Spleen (tissue), 11 donors: ENCODE measurements around the gene PSMC1. TPM values are rescaled to one million over a fixed set of nuclear protein-coding genes. Genes with fewer than 3 reads are reported as not detected.

ENCODE experiments used
- DNase-seq: peaks from one replicate; pipeline ENCODE4 v3.0.0-alpha.2; 2020
- H3K27ac ChIP-seq, 8 donors: fragments of 200-600 bp; sonication (generic) in 7 of 8; 1 replicate in 4 of 8; 2 replicates in 4 of 8; pipeline versions ENCODE4 v1.5.0 to v1.8.0; 2016 to 2021; ENCODE audit warnings: inconsistent platforms in 4 of 8, mild to moderate bottlenecking in 4 of 8, moderate library complexity in 1 of 8
- H3K27me3 ChIP-seq, 7 donors: fragments of 200-600 bp; sonication (generic) in 6 of 7; replicated peaks in 1 of 7; 1 replicate in 4 of 7; 2 replicates in 3 of 7; pipeline versions ENCODE4 v1.5.0 to v1.8.0; 2016 to 2021; ENCODE audit warnings: inconsistent platforms in 3 of 7, mild to moderate bottlenecking in 1 of 7
- H3K36me3 ChIP-seq, 6 donors: fragments of 200-600 bp; sonication (generic) in 5 of 6; 1 replicate in 4 of 6; 2 replicates in 2 of 6; pipeline versions ENCODE4 v1.5.0 to v1.8.0; 2016 to 2021; ENCODE audit warnings: inconsistent platforms in 2 of 6
- H3K4me1 ChIP-seq, 6 donors: fragments of 200-600 bp; sonication (generic) in 5 of 6; 1 replicate in 3 of 6; 2 replicates in 3 of 6; pipeline versions ENCODE4 v1.5.0 to v1.8.0; 2016 to 2021; ENCODE audit warnings: inconsistent platforms in 3 of 6
- H3K4me3 ChIP-seq, 8 donors: fragments of 200-600 bp; sonication (generic) in 7 of 8; 1 replicate in 4 of 8; 2 replicates in 4 of 8; pipeline versions ENCODE4 v1.5.0 to v1.8.0; 2016 to 2021; ENCODE audit warnings: inconsistent platforms in 4 of 8, mild to moderate bottlenecking in 4 of 8, moderate library complexity in 2 of 8
- H3K9me3 ChIP-seq, 8 donors: fragments of 200-600 bp; sonication (generic) in 7 of 8; 1 replicate in 4 of 8; 2 replicates in 4 of 8; pipeline versions ENCODE4 v1.5.0 to v1.8.0; 2016 to 2021; ENCODE audit warnings: inconsistent platforms in 4 of 8
- POLR2A ChIP-seq, 3 donors: fragments of 450-650 bp; IDR thresholded peaks; one replicate each; pipeline ENCODE4 v1.5.1; 2017; ENCODE audit warnings: antibody characterized with exemption in 3 of 3, mild to moderate bottlenecking in 1 of 3
- POLR2AphosphoS5 ChIP-seq, 3 donors: sonication (generic); formaldehyde crosslinking; IDR thresholded peaks; one replicate each; pipeline ENCODE4 v1.5.1; 2017; ENCODE audit warnings: antibody characterized with exemption in 3 of 3
- WGBS, 5 donors: extraction: QIAGEN DNeasy Blood & Tissue Kit in 3 of 5; methylation state at CpG; one replicate each; pipeline versions ENCODE4 v1.1.5 to v1.1.7; 2013 to 2018; 5-methylcytosine and 5-hydroxymethylcytosine counted together
- intact Hi-C: fragments of 100-400 bp; cut with DNase I; formaldehyde crosslinking; loops from one replicate; pipeline ENCODE4 v1.15.0; 2023; ENCODE audit warnings: low total_unique reads
- polyA plus RNA-seq, 3 donors: library from polyadenylated mRNA; stranded (reverse); fragments of 200-250 nt; gene quantifications; one replicate each; pipeline ENCODE4 v1.2.1, GENCODE V29; 2013
- total RNA-seq, 7 donors: library from RNA; depleted of rRNA in 3 of 7; stranded (reverse); fragments of >200 nt in 3 of 7; fragmentation: NEBNext Ultra II Directional in 4 of 7; extraction: Animal tissue kit (Norgen Biotek cat#: 25700) in 4 of 7; gene quantifications; one replicate each; pipeline versions ENCODE4 v1.1.0 to v1.2.1, GENCODE V29; 2016 to 2021
- TF ChIP-seq, protein P1 (sequence below), 11 experiments: fragments of 200-600 bp in 7 of 11; fragments of 450-650 bp in 4 of 11; sonication (generic) in 4 of 11; IDR thresholded peaks in 8 of 11; conservative IDR thresholded peaks in 3 of 11; 1 replicate in 7 of 11; 2 replicates in 4 of 11; pipeline versions ENCODE4 v1.4.0 to v1.8.0; 2016 to 2021; ENCODE audit warnings: antibody characterized with exemption in 11 of 11, inconsistent platforms in 4 of 11, mild to moderate bottlenecking in 1 of 11
- donor health status: healthy with polysubstance abuse.
- donor health status: DM: no; HTN: no; CAD: no; lungs with moderate emphysema.
- donor health status: DM: no; HTN: no; CAD: no.
- donor health status: Bipolar disorder and iron deficiency.
- donor health status: healthy.
- donor health status: DM: no; HTN: no; CAD: no.
- donor health status: DM: yes; HTN: yes; CAD: no.

Gene PSMC1
- total and polyA plus RNA-seq, 10 donors: 70.7 to 104 (median 84.6) TPM

DNA sequence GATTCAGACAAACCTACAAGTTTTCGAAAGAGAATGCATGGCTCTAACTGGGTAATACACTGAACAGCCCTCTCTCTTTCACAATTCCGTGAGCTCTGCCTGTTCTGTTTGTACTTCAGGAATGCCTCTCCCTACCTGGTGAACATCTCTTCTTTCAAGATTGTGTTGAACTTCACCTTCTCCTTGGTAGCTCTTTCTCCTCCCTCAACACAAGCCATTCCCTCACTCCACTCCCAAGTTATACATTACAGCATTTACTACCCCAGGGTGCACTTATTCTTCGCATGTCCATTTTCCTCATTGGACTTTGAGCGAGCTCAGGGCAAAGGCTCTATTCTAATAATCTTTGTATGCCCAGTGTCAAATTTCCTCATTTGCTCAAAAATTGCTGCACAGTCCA, 47.1 kb downstream of the PSMC1 start:
- no peak for DNase-seq
- no peak overlapping the region for H3K4me3 ChIP-seq
- H3K27ac ChIP-seq: no peak overlapping the region
- H3K27me3 ChIP-seq: no peaks in the 10 kb centered on the region
- H3K4me1 ChIP-seq: peaks cover 0 to 34% (median 18%) of the 10 kb centered on the region in 6 donors
- no peak for TF ChIP-seq POLR2AphosphoS5 (IDR thresholded peaks at IDR 0.05)
- TF ChIP-seq, protein P1, sequence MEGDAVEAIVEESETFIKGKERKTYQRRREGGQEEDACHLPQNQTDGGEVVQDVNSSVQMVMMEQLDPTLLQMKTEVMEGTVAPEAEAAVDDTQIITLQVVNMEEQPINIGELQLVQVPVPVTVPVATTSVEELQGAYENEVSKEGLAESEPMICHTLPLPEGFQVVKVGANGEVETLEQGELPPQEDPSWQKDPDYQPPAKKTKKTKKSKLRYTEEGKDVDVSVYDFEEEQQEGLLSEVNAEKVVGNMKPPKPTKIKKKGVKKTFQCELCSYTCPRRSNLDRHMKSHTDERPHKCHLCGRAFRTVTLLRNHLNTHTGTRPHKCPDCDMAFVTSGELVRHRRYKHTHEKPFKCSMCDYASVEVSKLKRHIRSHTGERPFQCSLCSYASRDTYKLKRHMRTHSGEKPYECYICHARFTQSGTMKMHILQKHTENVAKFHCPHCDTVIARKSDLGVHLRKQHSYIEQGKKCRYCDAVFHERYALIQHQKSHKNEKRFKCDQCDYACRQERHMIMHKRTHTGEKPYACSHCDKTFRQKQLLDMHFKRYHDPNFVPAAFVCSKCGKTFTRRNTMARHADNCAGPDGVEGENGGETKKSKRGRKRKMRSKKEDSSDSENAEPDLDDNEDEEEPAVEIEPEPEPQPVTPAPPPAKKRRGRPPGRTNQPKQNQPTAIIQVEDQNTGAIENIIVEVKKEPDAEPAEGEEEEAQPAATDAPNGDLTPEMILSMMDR (IDR thresholded peaks at IDR 0.05 in 8 of 11, conservative IDR thresholded peaks at IDR 0.05 in 3 of 11): no peak
- TF ChIP-seq POLR2A (IDR thresholded peaks at IDR 0.05): no peak
- WGBS, 5 donors: 94 to 100% (median 98%) methylated on average over 4 of the region's 4 CpGs
- H3K36me3 ChIP-seq: peaks cover 0 to 83% (median 36%) of the 10 kb centered on the region in 6 donors
- H3K9me3 ChIP-seq: no peaks in the 10 kb centered on the region
- intact Hi-C loops: loop anchor here (5.0 kb wide), 1 partner anchor 394 kb away; no protein-coding TSS in a partner anchor

DNA sequence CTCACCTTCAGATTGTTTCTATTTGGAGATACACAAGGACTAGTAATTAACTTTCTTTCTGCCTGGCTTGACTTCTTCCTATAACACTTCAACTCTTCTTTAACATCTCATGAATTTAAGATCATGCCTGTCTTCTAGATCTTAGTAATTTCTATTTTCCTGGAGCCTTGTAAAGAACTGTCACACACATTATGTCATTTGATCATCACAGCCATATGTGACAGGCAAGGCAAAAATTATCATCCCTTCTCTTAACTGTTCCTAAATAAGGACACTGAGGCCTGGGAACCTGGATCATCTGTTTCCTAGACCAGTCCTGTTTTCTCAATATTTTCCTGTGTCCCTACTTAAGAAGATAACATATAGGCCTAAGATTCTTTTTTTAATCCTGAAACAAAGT, 48.1 kb downstream of the PSMC1 start:
- H3K27me3 ChIP-seq: no peaks in the 10 kb centered on the region

DNA sequence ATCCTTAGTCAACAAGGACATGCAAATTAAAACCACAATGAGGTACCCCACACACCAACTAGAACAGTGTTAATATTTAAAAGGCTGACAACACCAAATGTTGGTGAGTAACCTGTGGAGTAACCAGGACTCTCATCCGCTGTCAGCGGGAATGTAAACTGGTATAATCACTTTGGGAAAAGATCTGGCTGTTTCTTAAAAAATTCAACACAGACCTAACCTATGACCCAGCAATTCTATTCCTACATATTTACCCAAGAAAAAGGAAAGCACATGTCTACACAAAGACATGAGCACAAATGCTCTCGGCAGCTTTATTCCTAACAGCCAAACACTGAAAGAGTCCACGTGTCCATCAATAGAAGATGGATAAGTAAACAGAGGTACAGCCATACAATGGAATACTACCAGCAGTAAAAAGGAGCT, 48.8 kb downstream of the PSMC1 start:
- Histone ChIP-seq H3K4me1 (peaks cover 0 to 22% (median 16%) of the 10 kb centered on the region in 6 donors), H3K4me3 (no peak overlapping the region), H3K27me3 (no peaks in the 10 kb centered on the region), H3K36me3 (peaks cover 0 to 85% (median 42%) of the 10 kb centered on the region in 6 donors), H3K9me3 (no peaks in the 10 kb centered on the region), H3K27ac (no peak overlapping the region)
- intact Hi-C loops: no loop called here
- no peak for DNase-seq
- no peak for TF ChIP-seq POLR2A (IDR thresholded peaks at IDR 0.05)
- TF ChIP-seq, protein P1 (IDR thresholded peaks at IDR 0.05 in 8 of 11, conservative IDR thresholded peaks at IDR 0.05 in 3 of 11): no peak
- 94 to 96% (median 95%) methylated on average over 4 of the region's 4 CpGs for WGBS, 5 donors

More for the DNA sequence above, 48.1 kb downstream of the PSMC1 start:
- TF ChIP-seq, protein P1 (IDR thresholded peaks at IDR 0.05 in 8 of 11, conservative IDR thresholded peaks at IDR 0.05 in 3 of 11): no peak
- TF ChIP-seq POLR2AphosphoS5 (IDR thresholded peaks at IDR 0.05) (no peak), POLR2A (IDR thresholded peaks at IDR 0.05) (no peak)
- Histone ChIP-seq H3K27ac (no peak overlapping the region), H3K4me3 (no peak overlapping the region), H3K4me1 (peaks cover 0 to 26% (median 18%) of the 10 kb centered on the region in 6 donors), H3K9me3 (no peaks in the 10 kb centered on the region), H3K36me3 (peaks cover 0 to 85% (median 41%) of the 10 kb centered on the region in 6 donors)
- intact Hi-C loops: loop anchor here (5.0 kb wide), 1 partner anchor 393 kb away; no protein-coding TSS in a partner anchor
- DNase-seq: no peak

DNA sequence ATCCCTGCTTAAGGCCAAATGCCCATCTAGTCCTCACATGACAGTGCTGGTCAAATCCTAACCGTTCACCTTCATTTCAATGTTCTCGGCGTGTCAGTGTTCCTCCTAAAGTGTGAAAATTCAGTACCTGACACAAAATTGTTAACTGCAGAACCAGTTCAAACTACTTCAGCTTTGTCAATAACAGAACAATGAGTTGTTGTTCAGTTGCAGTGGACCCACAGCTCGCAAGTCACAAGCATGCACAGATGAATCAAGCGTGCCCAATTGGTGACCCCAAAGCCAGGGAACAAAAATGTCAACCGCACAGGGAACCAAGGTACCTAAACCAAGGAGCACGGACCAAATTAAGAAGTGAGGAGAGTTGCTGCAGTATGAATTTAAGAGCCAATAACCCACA, 52.2 kb downstream of the PSMC1 start:
- TF ChIP-seq, protein P1 (IDR thresholded peaks at IDR 0.05 in 8 of 11, conservative IDR thresholded peaks at IDR 0.05 in 3 of 11): no peak
- no peak for TF ChIP-seq POLR2A (IDR thresholded peaks at IDR 0.05)
- WGBS, 5 donors: 94 to 98% (median 97%) methylated on average over 7 of the region's 7 CpGs
- DNase-seq: no peak
- no peak overlapping the region for H3K4me3 ChIP-seq
- intact Hi-C loops: no loop called here
- no peaks in the 10 kb centered on the region for H3K4me1 ChIP-seq
- H3K36me3 ChIP-seq: peaks cover 0 to 97% (median 54%) of the 10 kb centered on the region in 6 donors
- no peak overlapping the region for H3K27ac ChIP-seq
- H3K9me3 ChIP-seq: no peaks in the 10 kb centered on the region
- H3K27me3 ChIP-seq: no peaks in the 10 kb centered on the region
